ENCODE data around the gene HOXA11. TPM values are rescaled to one million over a fixed set of nuclear protein-coding genes. Genes with fewer than 3 reads are reported as not detected.

The HOXA11 gene
- total RNA-seq, 2 experiments from 2014 or later = not detected

- Histone ChIP-seq H3K9me3 (ENCODE audit: low read length) (no peaks in the 10 kb centered on the region), H3K4me3 (ENCODE audit: low read depth, low read length, poor library complexity, severe bottlenecking) (no peak overlapping the region), H3K27ac (ENCODE audit: low read depth, low read length, poor library complexity, severe bottlenecking) (no peak overlapping the region), H3K9me2 (ENCODE audit: insufficient read depth, low read length) (no peaks in the 10 kb centered on the region), H3K36me3 (ENCODE audit: insufficient read depth, low read length) (no peaks in the 10 kb centered on the region), H3K4me1 (ENCODE audit: insufficient read depth, low read length, poor library complexity, severe bottlenecking) (no peaks in the 10 kb centered on the region), H2AFZ (ENCODE audit: low read length) (no peak overlapping the region), H3K4me2 (ENCODE audit: low read length) (no peak overlapping the region), H3K79me2 (ENCODE audit: insufficient read depth, low read depth, low read length) (no peaks in the 10 kb centered on the region), H4K20me1 (ENCODE audit: insufficient read depth, low read length) (no peaks in the 10 kb centered on the region)
- intact Hi-C loops (cut with micrococcal nuclease; ENCODE audit: unreplicated experiment) = no loop called here
- ChIA-PET POLR2A (no interaction called here), CTCF (ENCODE audit: unreplicated experiment) (no interaction called here)
- no TSS peak for BruUV-seq (replicated peaks)
- DNase-seq (ENCODE audit: low spot score) = no peak
- TF ChIP-seq CTCF (conservative IDR thresholded peaks at IDR 0.05; ENCODE audit: low read length) (no peak), EZH2phosphoT487 (IDR thresholded peaks at IDR 0.05; ENCODE audit: borderline replicate concordance, low read depth, low read length) (no peak)
These were observed 18.2 kb downstream of the HOXA11 start for GRCh38 chr7:27166531-27167505.

GRCh38 chr7:27165996-27166530 lies 19.0 kb downstream of the HOXA11 start:
- ChIA-PET CTCF (ENCODE audit: unreplicated experiment) (no interaction called here), POLR2A (no interaction called here)
- no peaks in the 10 kb centered on the region for H4K20me1 ChIP-seq (ENCODE audit: insufficient read depth, low read length)
- H2AFZ ChIP-seq (ENCODE audit: low read length) = no peak overlapping the region
- intact Hi-C loops (cut with micrococcal nuclease; ENCODE audit: unreplicated experiment) = no loop called here
- H3K27ac ChIP-seq (ENCODE audit: low read depth, low read length, poor library complexity, severe bottlenecking) = no peak overlapping the region
- no peak for DNase-seq (ENCODE audit: low spot score)
- no peak overlapping the region for H3K4me2 ChIP-seq (ENCODE audit: low read length)
- H3K36me3 ChIP-seq (ENCODE audit: insufficient read depth, low read length) = no peaks in the 10 kb centered on the region
- no peaks in the 10 kb centered on the region for H3K79me2 ChIP-seq (ENCODE audit: insufficient read depth, low read depth, low read length)
- no peaks in the 10 kb centered on the region for H3K9me2 ChIP-seq (ENCODE audit: insufficient read depth, low read length)
- H3K9me3 ChIP-seq (ENCODE audit: low read length) = no peaks in the 10 kb centered on the region
- BruUV-seq (replicated peaks) = no TSS peak
- H3K4me1 ChIP-seq (ENCODE audit: insufficient read depth, low read length, poor library complexity, severe bottlenecking) = no peaks in the 10 kb centered on the region
- H3K4me3 ChIP-seq (ENCODE audit: low read depth, low read length, poor library complexity, severe bottlenecking) = no peak overlapping the region
- TF ChIP-seq CTCF (conservative IDR thresholded peaks at IDR 0.05; ENCODE audit: low read length) (no peak), EZH2phosphoT487 (IDR thresholded peaks at IDR 0.05; ENCODE audit: borderline replicate concordance, low read depth, low read length) (no peak)

Data from OCI-LY7 (cell line).